ENCODE measurements around the gene PPFIA3. TPM values are rescaled to one million over a fixed set of nuclear protein-coding genes. Genes with fewer than 3 reads are reported as not detected.

Gene PPFIA3
- total RNA-seq, 2 experiments from 2014 or later = 2.0 to 2.8 TPM

DNA sequence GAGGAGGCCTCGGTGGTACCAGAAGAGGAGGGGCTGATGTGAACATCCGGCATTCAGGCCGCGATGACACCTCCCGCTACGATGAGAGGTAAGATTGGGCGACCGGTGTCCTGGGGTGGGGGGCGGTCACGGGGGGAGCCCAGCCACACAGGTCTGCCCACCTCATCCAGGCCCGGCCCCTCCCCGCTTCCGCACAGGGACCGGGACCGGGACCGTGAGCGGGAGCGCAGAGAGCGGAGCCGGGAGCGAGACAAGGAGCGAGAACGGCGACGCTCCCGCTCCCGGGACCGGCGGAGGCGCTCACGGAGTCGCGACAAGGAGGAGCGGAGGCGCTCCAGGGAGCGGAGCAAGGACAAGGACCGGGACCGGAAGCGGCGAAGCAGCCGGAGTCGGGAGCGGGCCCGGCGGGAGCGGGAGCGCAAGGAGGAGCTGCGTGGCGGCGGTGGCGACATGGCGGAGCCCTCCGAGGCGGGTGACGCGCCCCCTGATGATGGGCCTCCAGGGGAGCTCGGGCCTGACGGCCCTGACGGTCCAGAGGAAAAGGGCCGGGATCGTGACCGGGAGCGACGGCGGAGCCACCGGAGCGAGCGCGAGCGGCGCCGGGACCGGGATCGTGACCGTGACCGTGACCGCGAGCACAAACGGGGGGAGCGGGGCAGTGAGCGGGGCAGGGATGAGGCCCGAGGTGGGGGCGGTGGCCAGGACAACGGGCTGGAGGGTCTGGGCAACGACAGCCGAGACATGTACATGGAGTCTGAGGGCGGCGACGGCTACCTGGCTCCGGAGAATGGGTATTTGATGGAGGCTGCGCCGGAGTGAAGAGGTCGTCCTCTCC is 11.5 kb upstream of the PPFIA3 start:
- H3K27me3 ChIP-seq (ENCODE audit: control insufficient read depth in 1 of 2, insufficient read depth in 2 of 2, low read length in 2 of 2) = no peaks in the 10 kb centered on the region
- H3K36me3 ChIP-seq (ENCODE audit: insufficient read depth, low read length) = peaks cover 58% of the 10 kb centered on the region
- peaks cover 51% of the 10 kb centered on the region for H3K36me3 Mint-ChIP-seq (ENCODE audit: low read depth)
- no peak for ATAC-seq (ENCODE audit: poor library complexity)
- TF ChIP-seq, protein P1, sequence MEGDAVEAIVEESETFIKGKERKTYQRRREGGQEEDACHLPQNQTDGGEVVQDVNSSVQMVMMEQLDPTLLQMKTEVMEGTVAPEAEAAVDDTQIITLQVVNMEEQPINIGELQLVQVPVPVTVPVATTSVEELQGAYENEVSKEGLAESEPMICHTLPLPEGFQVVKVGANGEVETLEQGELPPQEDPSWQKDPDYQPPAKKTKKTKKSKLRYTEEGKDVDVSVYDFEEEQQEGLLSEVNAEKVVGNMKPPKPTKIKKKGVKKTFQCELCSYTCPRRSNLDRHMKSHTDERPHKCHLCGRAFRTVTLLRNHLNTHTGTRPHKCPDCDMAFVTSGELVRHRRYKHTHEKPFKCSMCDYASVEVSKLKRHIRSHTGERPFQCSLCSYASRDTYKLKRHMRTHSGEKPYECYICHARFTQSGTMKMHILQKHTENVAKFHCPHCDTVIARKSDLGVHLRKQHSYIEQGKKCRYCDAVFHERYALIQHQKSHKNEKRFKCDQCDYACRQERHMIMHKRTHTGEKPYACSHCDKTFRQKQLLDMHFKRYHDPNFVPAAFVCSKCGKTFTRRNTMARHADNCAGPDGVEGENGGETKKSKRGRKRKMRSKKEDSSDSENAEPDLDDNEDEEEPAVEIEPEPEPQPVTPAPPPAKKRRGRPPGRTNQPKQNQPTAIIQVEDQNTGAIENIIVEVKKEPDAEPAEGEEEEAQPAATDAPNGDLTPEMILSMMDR (IDR thresholded peaks at IDR 0.05) = no peak
- H3K27ac Mint-ChIP-seq = no peak overlapping the region
- DNase-seq = no peak
- no peak overlapping the region for H3K4me3 ChIP-seq (ENCODE audit: low read length)
- ChIA-PET POLR2A (no interaction called here), CTCF (no interaction called here)
- no peak overlapping the region for H3K27ac ChIP-seq (ENCODE audit: low read depth in 1 of 2, low read length in 2 of 2)
- H3K4me1 Mint-ChIP-seq (ENCODE audit: low read depth) = no peaks in the 10 kb centered on the region
- no peak overlapping the region for H3K4me3 Mint-ChIP-seq
- intact Hi-C loops (cut with DNase I, micrococcal nuclease) = no loop called here
- H3K9me3 Mint-ChIP-seq = no peaks in the 10 kb centered on the region
- H3K9me3 ChIP-seq (ENCODE audit: control insufficient read depth in 1 of 2, insufficient read depth in 1 of 2, low read length in 2 of 2) = no peaks in the 10 kb centered on the region
- peaks cover 3% of the 10 kb centered on the region for H3K4me1 ChIP-seq (ENCODE audit: insufficient read depth, low read length)
- H3K27me3 Mint-ChIP-seq = no peaks in the 10 kb centered on the region

DNA sequence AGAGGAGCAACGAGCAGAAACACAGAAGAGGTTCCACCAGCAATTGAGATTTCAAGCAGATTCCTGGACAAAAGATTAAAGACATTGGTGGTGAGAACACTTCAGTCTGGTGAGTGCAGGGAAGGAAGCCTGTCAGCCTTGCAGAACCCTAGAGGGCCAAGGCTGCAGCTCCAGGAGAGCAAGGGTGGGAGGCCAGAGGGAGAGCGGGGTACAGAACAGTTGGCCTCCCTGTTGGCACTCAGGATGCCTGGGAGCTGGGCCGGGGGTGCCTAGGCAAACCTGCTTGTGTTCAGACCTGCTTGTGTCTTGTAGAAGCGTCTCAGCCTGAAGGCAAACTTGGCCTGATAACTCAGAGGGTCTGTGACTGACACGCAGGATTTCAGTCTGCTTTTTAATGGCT is 10.3 kb upstream of the PPFIA3 start:
- Mint-ChIP-seq H3K36me3 (ENCODE audit: low read depth) (peaks cover 52% of the 10 kb centered on the region), H3K4me1 (ENCODE audit: low read depth) (peaks cover 10% of the 10 kb centered on the region), H3K9me3 (no peaks in the 10 kb centered on the region), H3K27me3 (no peaks in the 10 kb centered on the region), H3K4me3 (no peak overlapping the region), H3K27ac (no peak overlapping the region)
- intact Hi-C loops (cut with DNase I, micrococcal nuclease) = no loop called here
- H3K27me3 ChIP-seq (ENCODE audit: control insufficient read depth in 1 of 2, insufficient read depth in 2 of 2, low read length in 2 of 2) = no peaks in the 10 kb centered on the region
- peaks cover 13% of the 10 kb centered on the region for H3K4me1 ChIP-seq (ENCODE audit: insufficient read depth, low read length)
- TF ChIP-seq, protein P1 (IDR thresholded peaks at IDR 0.05) = no peak
- no peak for ATAC-seq (ENCODE audit: poor library complexity)
- no peaks in the 10 kb centered on the region for H3K9me3 ChIP-seq (ENCODE audit: control insufficient read depth in 1 of 2, insufficient read depth in 1 of 2, low read length in 2 of 2)
- H3K27ac ChIP-seq (ENCODE audit: low read depth in 1 of 2, low read length in 2 of 2) = no peak overlapping the region
- H3K4me3 ChIP-seq (ENCODE audit: low read length) = no peak overlapping the region
- no peak for DNase-seq
- CTCF ChIA-PET = interaction anchor here (1.3 kb wide), 1 partner anchor 11 kb away, joined by 7 read pairs; no protein-coding TSS in a partner anchor
- H3K36me3 ChIP-seq (ENCODE audit: insufficient read depth, low read length) = peaks cover 46% of the 10 kb centered on the region
- POLR2A ChIA-PET = no interaction called here

DNA sequence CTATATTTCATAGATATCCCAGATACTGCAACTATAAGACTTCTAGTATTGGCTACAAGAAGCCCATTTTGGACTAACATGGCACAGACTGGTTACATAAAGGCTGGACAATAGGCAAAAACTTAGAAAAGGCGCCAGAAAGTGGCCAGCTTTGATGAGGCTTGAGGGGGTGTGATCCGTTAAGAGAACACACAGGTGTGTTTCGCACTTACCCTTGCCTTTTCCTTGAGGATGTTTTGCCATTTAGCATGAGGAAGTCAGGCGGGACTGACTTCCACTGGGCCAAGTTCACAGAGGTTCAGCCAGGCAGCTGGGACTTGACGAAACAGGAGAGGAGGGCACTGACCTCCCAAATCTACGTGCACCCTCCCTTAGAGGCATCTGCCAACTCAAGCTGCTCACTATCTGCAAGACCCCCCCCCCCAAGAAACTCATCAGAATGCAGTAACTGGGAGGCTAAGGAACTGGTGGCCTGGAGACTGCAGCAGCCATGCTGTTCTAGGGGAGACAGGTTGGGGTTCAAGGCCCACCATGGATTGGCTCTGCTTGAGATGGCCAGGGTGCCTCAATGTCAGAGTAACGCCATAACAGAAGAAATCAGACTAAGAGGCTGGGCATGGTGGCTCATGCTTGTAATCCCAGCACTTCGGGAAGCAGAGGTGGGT is 9.6 kb upstream of the PPFIA3 start:
- Histone ChIP-seq H3K4me3 (ENCODE audit: low read length) (no peak overlapping the region), H3K9me3 (ENCODE audit: control insufficient read depth in 1 of 2, insufficient read depth in 1 of 2, low read length in 2 of 2) (no peaks in the 10 kb centered on the region), H3K27ac (ENCODE audit: low read depth in 1 of 2, low read length in 2 of 2) (no peak overlapping the region), H3K36me3 (ENCODE audit: insufficient read depth, low read length) (peaks cover 41% of the 10 kb centered on the region), H3K4me1 (ENCODE audit: insufficient read depth, low read length) (peaks cover 15% of the 10 kb centered on the region), H3K27me3 (ENCODE audit: control insufficient read depth in 1 of 2, insufficient read depth in 2 of 2, low read length in 2 of 2) (no peaks in the 10 kb centered on the region)
- Mint-ChIP-seq H3K36me3 (ENCODE audit: low read depth) (peaks cover 47% of the 10 kb centered on the region), H3K9me3 (no peaks in the 10 kb centered on the region), H3K4me1 (ENCODE audit: low read depth) (peaks cover 11% of the 10 kb centered on the region), H3K4me3 (no peak overlapping the region), H3K27me3 (no peaks in the 10 kb centered on the region), H3K27ac (no peak overlapping the region)
- DNase-seq (no peak), ATAC-seq (ENCODE audit: poor library complexity) (no peak)
- intact Hi-C loops (cut with DNase I, micrococcal nuclease) = loop anchor here in 1 of 2 experiments (5.0 to 10.0 kb wide), 2 partner anchors 38 to 635 kb away; no protein-coding TSS in a partner anchor
- TF ChIP-seq, protein P1 (IDR thresholded peaks at IDR 0.05) = no peak
- ChIA-PET CTCF (interaction anchor here (0.9 to 1.3 kb wide), 2 partner anchors 12 kb away, joined by 3 to 7 read pairs; no protein-coding TSS in a partner anchor), POLR2A (no interaction called here)
